NCI-H1694 treated with DMSO at 0.1 percent for 48 hours (cell line): ENCODE measurements around the gene ENDOV.
"Not testable (repeated sequence)": the region's sequence is repeated elsewhere in the genome, so short reads cannot be mapped to it uniquely, and the experiment has no call there.

Source experiments
- DNase-seq: peaks from one replicate; lab custom pipeline; 2025; lab: John Stamatoyannopoulos, UW

Gene ENDOV

DNA sequence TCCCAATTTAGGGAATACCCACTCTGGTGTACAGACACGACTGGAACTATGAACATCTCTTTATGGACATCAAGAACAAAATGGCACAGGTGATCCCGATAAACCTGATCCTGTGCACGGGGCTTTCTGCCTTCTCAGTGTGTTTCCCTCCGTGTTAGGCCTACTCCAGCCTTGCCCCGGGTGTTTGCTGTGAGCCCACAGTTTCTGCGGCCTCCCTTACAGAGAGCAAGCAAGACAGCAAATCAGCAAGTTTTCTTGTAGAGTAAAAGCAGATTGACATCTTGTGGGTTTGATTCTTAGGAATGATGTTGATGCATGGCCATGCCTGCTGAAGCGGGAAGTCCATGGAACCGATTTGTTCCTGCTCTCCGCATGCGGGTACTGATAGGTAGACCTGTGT is 26.4 kb upstream of the ENDOV start:
- no peak for DNase-seq

DNA sequence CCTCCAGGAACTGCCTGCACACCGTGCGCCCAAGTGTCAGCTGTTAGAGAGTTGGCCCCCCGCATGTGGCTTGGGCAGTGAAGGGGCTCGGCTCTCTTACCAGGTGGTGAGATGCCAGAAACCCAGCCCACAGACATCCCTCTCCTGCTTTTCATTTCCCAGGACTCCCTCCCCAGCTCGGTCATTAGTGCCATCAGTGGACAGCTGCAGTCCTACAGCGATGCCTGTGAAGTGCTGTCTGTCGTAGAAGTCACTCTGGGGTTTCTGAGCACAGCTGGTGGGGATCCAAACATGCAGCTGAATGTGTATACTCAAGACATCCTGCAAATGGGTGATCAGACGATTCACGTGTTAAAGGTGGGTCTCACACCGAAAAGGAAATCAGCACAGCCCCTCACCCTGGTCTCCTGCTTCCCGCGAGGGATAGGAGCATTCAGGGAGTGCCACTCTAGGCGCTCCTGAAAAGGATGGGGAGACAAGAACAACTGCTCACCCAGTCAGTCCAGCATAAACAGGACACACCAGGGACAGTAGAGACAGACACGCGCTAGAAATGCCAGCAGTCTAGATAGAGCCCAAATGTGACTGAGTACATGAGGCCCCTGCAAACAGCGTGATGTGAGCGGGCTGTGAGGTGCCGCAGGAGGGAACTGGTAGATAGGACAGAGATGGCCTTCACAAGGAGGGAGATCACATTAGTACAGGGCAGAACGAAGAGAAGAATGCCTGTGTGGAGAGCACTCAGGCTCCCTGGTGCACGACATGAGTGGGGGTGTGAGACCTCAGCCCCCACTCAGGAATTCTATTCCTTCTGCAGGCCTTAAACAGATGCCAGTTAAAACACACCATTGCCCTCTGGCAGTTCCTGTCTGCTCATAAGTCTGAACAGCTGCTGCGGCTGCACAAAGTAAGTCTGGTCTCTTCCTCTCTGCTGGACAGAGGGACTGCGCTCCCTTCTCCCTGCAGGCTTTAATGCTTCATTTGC is 25.7 kb upstream of the ENDOV start:
- DNase-seq: no peak

DNA sequence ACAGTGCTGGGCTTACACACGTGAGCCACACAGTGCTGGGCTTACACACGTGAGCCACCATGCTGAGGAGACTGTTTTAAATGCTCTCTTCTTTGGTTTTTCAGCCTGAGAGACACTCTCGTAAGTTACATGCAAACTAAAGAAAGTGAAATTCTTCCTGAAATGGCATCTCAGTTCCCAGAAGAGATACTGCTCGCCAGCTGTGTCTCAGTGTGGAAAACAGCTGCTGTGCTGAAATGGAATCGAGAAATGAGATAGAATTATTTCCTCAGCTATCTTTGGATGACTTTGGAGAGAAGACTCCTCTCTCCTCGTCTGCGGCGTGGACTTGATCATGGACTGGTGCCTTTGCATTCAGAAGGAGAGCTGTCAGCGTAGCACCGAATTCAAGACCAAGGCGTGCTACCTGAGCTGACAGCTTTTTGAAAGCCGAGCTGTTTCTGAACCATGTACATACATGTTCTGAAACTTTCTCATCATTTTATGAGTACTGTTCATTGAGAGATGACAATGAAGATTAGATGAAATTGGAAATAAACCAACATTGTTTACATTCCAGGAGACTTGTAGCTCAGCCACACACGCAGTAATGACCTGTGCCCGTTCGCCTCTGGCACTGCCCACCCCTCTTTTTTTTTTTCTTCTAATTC is 21.6 kb upstream of the ENDOV start:
- DNase-seq: no peak

DNA sequence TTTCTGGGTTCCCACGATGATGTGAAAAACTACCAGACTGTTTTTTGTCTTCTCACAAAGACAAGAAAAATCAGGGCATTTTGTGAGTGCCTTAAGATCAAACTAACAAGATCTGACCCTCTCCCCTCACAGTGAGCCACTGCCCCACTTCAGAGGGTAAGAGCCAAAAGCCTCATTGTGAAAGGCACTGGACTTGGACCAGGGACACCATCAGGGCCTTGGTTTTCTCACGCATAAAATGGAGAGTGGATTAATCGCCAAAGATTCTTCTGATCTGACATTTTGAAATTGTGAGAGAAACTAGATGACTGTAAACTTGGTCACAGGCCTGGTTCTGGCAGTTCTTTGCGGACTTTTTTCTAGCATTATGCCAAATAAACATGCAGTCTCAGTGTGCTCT is 21.0 kb upstream of the ENDOV start:
- DNase-seq: no peak

DNA sequence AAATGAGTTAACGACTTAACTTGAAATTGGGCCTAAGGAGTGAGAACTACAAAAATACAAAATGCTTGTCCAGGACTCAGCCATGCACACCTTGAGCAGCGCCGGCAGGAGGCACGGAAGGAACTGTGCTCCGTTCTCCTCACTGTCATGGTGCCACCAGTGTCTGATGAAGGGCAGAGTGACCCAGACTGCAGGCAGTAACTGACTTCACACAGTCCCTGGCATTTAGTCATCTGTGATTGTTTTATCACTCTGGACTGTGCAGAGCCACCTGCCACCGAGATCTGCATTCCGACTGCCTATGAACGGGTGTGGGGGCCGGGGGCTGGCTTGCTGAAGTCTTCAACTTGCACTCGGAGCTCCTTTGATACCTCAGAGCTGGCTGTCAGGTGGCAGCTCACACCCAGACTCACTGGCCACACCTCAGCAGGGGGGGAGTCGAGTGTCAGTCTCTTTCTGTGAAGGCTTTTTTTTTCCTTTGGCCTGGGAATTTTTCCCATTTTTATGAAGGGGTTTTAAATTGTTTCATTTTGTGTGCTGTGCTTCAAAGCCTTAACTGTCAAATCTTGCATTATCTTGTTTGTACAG is 20.2 kb upstream of the ENDOV start:
- DNase-seq: no peak

DNA sequence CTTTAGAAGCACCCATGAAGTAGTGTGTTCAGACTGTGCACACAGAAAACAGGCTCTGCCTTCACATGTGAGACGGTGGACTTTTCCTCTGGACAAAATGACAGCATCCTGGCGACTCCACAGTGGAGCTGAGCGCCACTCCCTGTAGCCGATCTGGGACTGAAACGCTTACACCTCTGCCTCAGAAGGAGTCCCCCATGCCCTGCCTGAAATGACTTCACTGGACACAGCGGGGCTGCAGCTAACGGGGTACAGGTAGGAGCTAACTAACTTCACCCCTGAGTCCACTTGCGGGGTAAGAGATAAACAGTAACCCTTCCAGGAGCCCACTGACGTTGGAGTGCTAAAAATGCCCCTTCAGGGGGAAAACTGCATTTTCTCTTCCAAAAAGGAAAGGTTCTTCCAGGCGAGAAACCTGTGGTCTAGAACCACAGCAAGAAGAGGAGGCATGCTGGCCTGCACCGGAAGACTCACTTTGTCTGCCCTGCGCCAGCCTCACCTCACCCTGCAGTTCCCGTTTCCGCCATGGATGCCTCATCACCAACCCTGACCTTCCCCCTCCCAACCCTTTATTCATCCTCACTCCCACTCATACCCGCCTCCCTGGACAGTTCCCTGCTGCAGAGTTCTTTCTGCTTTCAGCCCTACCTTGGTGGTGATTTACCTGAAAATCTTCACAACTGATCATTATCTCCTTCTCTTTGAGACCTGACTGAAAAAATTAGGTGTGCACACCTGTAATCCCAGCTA is 19.4 kb upstream of the ENDOV start:
- DNase-seq: no peak

DNA sequence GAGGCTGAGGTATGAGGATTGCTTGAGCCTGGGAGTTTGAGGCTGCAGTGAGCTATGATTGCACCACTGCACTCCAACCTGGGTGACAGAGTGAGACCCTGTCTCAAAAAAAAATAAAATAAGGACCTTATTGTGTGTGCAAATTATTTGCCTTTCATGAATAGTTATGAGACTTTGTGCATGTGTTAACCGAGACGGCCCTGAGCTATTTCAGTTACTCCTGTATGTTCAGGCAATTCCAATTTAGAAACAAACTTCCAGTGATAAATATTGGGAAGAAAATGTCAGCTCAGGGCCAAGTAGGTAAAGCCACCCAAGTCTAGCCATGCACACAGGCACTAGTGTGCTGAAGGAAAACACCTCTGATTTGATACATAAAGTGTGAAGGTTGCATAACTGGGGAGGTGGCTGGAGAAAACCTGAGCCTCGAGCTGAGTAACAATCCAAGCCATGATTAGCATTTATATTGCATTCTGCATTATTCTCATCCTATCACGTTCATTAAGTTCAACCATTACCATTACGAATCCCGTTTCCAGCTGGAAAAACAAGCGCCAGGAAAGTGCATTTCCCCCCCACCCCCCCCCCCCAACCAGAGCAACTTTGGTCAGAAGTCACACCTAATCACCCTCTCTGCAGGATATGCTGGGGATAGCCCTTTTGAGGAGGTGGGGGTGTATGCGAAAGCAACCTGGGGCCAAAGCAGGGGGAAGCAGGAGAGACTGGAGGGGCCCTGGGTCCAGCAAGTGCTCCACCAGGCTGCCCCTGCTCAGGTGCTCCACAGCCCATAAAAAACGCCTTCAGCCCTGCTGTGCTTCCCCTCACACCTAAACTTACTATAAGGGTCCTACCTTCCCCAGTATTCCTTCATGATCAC is 18.6 kb upstream of the ENDOV start:
- no peak for DNase-seq

DNA sequence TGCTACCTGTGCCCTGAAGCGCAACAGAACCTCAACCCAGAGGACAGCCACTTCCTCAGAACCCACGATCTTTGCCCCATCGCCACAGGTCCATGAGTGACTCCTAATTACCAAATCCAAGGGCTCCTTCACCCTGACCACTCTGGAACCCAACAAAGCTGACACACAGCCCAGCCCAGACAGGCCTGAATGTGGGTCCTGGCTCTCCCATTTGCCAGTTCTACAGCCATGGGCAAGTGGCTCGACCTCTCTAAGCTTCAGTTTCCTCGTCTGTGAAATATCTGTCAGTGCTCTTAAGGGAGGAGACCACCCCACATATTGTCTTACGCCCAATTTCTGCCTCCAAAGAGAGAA is 18.0 kb upstream of the ENDOV start:
- DNase-seq: no peak

DNA sequence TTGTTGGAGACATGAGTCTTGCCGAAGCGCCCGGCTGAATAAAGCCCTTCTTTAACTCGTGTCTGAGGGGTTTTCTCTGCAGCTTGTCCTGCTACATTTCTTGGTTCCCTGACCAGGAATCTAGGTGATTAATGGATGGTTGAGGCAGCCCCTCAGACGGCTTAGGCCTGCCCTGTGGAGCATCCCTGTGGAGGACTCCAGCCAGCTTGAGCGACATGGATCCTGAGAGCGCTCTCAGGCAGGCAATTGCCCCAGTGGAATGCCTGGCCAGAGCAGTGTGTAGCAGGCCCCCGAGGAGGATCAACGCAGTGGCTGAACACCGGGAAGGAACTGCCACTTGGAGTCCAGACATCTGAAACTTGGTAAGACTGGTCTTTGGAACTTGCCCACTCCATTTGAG is 17.3 kb upstream of the ENDOV start:
- DNase-seq: no peak

DNA sequence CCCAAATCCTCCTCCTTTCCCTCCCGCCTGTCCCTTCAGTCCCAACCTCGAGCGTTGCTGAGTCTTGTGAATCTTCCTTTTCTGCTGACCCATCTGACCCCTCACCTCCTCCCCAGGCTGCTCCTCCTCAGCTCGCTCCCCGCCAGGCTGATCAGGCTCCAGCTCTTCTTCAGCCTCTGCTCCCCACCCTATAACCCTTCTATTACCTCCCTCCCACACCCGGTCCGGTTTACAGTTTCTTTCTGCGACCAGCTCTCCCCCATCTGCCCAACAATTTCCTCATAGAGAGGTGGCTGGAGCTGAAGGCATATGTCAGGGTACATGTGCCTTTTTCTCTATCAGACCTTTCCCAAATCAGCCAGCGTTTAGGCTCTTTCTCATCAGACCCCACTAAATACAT is 13.9 kb upstream of the ENDOV start:
- DNase-seq: not testable (repeated sequence)

DNA sequence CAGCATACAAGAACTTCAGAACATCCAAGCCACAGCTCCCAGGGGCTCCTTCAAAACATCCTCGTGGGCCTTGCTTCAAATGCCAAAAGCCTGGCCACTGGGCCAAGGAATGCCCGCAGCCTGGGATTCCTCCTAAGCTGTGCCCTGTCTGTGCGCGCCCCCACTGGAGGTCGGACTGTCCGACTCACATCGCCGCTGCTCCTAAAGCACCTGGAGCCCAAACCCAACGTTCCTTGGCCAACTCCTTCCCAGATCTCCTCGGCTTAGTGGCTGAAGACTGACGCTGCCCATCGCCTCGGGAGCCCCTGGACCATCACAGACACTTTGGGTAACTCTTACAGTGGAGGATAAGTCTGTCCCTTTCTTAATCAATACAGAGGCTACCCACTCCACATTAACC is 12.9 kb upstream of the ENDOV start:
- DNase-seq: not testable (repeated sequence)

DNA sequence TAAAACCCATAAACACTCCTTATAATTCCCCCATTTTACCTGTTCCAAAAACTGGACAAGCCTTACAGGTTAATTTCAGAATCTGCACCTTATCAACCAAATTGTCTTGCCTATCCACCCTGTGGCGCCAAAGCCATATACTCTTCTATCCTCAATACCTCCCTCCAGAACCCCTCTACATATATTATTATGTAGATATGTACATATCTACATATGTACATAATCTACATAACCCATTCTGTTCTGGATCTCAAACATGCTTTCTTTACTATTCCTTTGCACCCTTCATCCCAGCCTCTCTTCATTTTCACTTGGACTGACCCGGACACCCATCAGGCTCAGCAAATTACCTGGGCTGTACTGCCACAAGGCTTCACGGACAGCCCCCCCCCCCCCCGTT is 12.0 kb upstream of the ENDOV start:
- DNase-seq: no peak

DNA sequence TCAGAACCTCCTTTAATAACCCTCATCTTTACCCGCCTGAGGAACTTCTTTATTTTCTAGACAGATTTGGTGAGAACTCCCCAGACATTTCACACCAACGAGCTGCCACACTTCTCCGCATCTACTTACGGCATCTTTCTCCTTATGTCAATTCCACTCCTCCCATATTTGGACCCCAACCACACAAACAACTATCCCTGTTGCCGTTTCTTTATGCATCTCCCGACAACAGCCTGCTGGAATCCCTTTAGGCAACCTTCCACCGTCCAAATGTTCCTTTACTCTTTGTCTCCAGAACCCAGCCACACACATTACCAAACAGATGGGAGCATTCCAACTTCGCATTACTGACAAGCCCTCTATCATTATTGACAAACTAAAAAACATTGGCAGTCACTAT is 8.8 kb upstream of the ENDOV start:
- DNase-seq: no peak

DNA sequence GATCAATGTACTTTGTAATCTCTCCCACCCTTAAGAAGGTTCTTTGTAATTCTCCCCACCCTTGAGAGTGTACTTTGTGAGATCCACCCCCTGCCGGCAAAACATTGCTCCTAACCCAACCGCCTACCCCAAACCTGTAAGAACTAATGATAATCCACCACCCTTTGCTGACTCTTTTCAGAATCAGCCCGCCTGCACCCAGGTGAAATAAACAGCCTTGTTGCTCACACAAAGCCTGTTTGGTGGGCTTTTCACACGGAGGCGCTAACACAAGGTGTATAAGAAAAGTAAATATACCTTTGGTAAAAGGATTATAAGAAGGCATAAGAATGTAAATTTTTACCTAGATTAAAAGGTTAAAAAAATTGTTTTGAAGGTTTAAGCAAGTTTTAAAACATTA is 7.0 kb upstream of the ENDOV start:
- DNase-seq: not testable (repeated sequence)

DNA sequence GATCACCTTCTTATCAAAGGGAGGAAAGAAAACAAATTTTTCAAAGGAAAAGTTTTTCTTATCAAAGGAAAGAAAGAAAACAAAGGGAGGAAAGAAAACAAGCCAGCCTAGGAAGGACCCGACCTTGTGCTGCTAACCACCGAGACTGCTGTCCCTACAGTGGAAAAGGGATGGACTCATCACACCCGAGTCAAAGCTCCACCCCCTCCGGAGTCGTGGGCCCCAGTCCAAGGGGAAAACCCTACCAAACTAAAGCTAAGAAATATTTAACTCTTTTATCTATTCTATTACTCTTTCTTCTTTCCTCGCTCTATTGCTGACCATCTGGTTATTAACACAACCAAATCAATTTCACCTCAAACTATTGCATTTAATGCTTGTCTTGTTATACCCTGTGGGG is 6.1 kb upstream of the ENDOV start:
- no peak for DNase-seq

DNA sequence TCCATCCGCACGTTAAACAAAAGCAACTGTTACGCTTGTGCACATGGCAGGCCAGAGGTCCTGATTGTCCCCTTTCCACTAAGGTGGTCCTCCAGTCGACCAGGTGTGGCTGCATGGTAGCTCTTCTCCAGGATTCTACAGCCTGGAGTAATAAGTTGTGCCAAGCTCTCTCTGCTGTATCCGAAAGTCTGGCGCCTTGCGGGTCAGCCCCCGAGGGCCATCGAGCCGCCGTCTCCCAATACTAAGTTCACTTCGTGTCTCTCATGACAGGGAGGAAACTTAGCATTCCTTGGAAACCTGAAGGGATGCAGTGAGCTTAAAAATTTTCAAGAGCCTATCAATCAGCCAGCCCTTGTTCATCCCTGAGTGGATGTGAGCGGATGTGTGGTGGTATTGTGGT is 5.3 kb upstream of the ENDOV start:
- no peak for DNase-seq

DNA sequence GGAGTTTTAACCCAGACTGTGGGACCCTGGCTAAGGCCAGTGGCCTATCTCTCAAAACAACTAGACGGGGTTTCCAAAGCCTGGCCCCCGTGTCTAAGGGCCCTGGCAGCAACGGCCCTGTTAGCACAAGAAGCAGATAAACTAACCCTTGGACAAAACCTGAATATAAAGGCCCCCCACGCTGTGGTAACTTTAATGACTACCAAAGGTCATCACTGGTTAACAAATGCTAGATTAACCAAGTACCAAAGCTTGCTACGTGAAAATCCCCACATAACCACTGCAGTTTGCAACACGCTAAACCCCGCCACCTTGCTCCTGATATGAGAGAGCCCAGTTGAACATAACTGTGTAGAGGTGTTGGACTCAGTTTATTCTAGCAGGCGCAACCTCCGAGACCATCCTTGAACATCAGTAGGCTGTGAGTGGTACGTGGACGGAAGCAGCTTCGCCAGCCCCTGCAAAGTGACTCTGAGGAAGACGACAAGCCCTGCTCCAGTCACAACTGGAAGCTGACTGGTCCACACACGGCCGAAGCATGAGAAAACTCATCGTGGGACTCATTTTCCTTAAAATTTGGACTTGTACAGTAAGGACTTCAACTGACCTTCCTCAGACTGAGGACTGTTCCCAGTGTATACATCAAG is 4.4 kb upstream of the ENDOV start:
- DNase-seq: not testable (repeated sequence)

DNA sequence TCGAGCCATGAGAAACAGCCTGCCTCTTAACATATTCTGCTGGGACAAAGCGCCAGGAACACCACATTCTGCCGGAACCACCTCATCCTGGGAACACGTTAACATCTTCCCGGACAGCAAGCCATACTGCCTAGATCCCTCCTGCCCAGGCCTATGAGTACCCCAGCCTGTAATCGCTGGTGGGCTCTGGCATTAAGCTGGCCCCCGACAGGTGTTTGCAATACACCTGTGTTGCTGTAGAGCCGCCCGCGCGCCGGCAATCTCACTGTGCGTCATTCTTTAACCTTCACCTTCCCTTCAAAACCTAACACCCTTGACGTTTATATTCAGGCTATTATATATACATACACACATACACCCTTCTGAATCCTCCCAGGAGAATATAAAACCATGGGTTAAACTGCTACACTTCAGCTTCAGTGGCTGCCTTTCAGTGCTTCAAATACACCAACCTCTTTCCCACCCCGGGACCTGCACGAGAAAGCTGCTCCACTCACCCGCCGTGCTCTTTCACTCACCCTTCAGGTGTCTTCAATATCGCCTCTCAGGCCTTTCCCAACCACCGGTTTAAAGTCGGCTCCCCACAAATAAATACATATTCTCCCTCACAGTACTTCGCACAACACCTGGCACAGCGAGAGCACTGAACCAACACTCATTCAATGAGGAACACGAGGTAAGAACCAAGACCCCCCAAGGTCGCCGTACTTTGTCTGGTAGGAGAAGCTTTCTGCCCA is 1.0 kb upstream of the ENDOV start:
- DNase-seq: no peak

DNA sequence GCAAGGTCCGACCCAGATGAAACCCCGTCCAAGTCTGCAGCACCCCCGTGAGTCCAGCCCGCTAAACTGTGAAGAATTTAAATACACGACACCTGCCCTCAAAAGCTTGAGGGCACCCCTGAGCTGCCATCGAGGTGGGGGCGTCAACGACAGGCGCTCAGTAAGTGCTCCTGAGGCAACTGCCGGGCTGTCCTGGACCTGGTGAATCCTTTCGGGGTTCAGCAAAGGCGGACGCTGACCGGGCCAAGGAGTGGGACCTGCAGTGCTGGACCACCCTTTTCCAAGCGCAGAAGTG is 512 bp upstream of the ENDOV start:
- DNase-seq: no peak

DNA sequence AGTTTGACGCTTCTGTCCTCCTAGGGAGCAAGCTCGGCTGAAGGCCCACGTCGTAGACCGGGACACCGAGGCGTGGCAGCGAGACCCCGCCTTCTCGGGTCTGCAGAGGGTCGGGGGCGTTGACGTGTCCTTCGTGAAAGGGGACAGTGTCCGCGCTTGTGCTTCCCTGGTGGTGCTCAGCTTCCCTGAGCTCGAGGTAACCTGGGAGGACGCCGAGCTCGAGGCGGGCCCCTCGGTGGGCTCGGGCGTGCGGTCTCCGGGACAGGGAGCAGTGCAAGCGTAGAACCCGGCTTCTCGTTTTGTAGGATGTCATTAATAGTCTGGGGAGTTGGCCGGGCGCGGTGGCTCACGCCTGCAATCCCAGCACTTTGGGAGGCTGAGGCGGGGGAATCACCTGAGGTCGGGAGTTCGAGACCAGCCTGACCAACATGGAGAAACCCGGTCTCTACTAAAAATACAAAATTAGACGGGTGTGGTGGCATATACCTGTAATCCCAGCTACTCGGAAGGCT is 715 bp downstream of the ENDOV start:
- no peak for DNase-seq
